CD4-positive, alpha-beta T cell treated with Interleukin-1 beta for 1 hour (primary cell): ENCODE data around the gene THYN1.

Experiments
- DNase-seq, 2 donors: peaks; one replicate each; pipeline ENCODE4 v3.0.0-alpha.2; 2020 to 2022

Gene THYN1

DNA sequence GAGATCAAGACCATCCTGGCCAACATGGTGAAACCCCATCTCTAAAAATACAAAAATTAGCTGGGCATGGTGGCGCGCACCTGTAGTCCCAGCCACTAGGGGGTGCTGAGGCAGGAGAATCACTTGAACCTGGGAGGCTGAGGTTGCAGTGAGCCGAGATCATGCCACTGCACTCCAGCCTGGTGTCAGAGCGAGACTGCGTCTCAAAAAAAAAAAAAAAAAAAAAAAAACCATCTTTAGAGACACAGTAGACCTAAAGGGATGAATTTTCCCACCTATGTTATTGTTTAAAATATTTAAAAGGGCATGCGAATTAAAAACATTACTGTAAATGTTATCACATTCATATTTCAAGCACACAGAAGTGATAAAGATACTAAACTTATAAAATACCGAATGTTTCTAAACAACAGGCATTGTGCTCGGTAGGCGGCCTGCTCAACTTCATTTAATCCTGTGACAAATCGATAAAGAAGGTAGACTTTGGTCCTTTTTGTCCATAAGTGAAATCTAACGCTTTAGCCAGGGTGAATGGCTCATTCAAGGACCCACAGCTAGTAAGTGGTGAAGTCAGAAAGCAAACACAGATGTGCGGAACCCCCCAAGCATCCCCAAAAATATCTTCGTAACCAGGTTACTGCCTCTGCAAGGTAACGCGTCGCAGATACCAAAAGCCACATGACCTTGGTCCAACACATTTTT, 45.5 kb downstream of the THYN1 start:
- peak; percentile 63 to 73 for DNase-seq

DNA sequence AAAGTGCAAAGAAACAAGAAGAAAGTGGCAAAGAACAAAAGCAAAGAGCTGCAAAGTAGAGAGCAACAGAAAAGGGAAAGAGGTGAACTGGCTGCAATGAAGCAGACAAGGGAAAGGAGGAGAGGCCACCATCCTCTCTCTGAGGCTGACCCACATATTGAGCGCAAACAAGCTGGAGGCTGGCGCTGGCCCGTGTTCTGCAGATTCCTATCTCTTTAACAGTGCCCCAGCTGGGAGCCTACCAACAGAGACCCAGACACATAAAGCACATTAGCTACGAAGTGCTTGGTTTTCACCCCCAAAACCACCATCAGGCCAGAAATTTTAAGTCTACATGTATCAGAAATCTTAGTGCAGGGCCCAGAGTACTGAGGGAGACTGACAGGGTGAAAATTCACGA, 47.0 kb downstream of the THYN1 start:
- no peak for DNase-seq

DNA sequence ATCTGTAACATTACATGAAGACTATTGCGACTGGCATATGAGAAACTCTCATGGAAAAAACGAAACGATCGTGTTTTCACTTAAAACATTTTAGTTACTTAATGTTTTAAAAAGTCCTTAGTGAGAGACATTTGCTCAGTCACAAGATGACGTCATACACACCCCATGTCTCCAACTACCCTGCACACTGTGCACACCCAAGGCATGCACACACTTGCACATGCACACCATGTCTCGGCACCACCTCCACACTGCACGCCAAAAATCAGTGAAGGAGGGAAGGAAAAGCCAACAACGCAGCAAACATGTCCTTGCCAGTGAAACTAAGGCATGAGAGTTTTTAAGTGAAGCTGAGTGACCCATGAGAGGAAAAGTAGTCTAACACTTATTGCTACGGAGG, 47.4 kb downstream of the THYN1 start:
- no peak for DNase-seq

DNA sequence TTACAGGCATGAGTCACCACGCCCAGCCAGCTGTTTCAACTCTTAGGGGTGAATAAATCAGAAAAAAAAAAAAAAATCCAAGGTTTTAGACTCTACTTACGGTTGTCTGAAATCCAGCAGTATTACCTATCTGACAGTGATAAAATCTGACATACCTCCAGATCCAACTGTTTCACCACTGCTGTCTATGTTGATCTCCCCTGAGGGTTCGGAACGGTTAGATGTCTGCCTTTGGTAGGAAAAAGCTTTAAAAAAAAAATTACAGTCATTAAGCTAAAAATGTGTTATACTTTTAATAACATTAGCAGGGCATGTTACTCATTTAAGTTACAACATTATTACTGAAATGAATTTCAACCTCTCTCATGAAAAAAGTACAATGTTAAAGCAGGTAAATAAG, 50.5 kb downstream of the THYN1 start:
- DNase-seq: no peak

DNA sequence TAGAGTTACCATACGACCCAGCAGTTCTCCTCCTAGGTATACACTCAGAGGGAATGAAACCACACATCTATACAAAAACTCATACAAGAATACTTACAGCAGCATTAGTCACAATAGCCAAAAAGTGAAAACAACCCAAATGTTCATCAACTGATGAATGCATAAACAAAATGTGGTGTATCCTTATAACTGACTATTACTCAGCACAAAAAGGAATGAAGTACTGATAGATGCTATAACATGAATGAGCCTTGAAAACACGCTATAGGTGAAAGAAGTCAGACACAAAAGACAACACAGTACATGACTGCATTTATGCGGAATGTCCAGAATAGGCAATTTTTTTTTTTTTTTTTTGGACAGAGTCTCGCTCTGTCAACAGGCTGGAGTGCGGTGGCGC, 52.5 kb downstream of the THYN1 start:
- no peak for DNase-seq

DNA sequence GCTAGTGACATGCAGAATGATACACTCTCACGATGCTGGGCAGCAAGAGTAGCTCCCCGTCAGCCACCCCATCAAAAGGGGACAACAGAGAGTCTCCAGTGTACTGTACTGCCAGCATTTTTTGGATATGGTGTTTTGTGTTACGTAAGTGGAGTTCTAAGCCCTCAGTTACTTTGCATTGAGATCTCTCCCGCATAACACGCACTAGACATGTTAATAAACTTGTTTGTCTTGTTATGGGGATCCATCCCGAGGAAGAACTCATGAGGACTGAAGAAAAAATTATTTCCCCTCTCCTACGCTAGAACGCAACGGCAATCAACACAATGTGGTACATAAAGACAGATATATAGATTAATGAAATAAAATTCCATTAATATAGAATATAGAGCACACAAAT, 53.6 kb downstream of the THYN1 start:
- no peak for DNase-seq
